ENCODE measurements around the gene WDR37.
"Not testable (repeated sequence)": the region's sequence is repeated elsewhere in the genome, so short reads cannot be mapped to it uniquely, and the experiment has no call there.

Gene WDR37

GRCh38 chr10:1153251-1153763, 97.1 kb downstream of the WDR37 start:
- DNase-seq (ENCODE audit: low spot score): no peak

DNA sequence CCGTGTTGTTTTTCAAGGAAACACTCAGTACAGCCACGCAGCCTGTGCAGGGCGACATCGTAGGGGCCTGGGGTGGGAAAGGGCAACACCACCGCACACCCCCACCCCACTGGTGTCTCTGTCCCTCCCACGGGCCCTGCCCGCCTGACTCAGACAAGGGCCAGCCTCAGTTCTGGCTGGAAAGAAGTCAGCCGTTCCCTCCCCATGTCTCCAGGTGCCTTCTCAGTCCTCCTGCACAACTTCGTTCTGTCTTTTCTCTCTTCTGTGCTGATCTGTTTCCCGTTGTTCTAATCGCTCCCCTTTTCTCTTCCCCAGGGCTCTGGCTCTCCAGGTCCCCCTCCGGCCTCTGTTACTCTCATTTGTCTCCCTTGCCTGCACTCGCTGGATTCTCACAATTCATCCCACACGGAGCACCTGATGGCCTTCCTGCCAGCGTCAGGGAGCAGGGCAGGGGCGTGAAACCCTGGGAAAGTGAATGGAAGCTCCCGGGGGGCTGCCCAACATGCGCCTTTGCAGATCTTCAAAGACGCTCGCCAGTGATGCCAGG, 97.7 kb downstream of the WDR37 start:
- no peak for DNase-seq (ENCODE audit: low spot score)

GRCh38 chr10:1154531-1155295, 98.5 kb downstream of the WDR37 start:
- no peak for DNase-seq (ENCODE audit: low spot score)

DNA sequence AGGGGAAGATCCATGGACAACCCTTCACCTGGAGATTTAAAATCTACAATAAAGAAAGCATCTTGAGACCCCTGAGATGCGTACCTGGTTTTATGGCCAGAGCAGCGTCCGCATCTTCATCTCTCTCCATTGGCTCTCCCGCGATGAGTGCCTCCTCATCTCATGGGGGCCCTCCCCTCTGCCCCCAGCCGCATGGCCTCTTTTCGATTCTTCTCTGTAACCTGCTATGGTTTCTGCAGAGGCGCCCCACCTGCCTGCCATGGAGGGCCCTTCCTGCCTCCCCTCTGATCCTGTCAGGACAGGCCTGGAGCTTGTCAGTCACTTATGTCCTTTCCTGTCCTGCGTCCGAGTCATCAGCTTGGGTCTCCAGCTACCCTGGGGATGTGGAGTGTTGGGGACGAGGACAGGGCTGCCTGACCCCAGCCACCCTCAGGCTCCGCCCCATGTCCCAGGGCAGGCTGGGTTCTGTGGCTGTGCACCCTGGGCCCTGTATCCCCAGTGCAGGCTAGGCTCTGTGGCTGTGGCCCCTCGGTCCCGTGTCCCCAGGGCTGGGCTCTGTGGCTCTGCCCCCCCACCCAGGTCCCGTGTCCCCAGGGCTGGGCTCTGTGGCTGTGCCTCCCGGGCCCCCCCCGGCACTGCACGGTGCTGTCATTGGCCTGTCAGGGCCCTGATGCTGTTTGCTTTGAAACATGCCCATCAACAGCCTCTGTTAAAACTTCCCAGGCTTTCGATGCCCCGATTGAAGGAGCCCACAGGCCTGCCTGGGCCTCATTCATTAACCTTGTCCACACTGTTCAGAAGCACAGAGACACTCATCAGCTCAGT, 99.8 kb downstream of the WDR37 start:
- no peak for DNase-seq (ENCODE audit: low spot score)

DNA sequence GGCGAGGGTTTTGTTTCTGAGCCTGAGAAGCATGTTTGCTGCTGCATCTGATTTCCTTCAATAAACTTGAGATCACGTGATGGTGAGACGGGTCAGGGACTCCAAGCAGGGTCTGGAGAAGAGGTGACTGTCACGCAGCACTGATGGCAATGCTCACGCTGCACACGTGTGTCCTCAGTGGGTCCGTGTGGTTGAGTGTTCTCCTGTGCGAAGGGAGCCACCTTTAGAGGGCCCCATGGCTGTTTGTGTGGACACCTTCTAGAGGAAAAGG, 100.4 kb downstream of the WDR37 start:
- no peak for DNase-seq (ENCODE audit: low spot score)

GRCh38 chr10:1156921-1157614, 100.9 kb downstream of the WDR37 start:
- no peak for DNase-seq (ENCODE audit: low spot score)

- no peak for DNase-seq (ENCODE audit: low spot score)
These were observed 101.4 kb downstream of the WDR37 start for GRCh38 chr10:1157615-1157933.

- DNase-seq (ENCODE audit: low spot score): no peak
These were observed 101.9 kb downstream of the WDR37 start for GRCh38 chr10:1158066-1158465.

- not testable (repeated sequence) for DNase-seq (ENCODE audit: low spot score)
These were observed 102.4 kb downstream of the WDR37 start for GRCh38 chr10:1158536-1158935.

GRCh38 chr10:1159131-1160061, 103.2 kb downstream of the WDR37 start:
- no peak for DNase-seq (ENCODE audit: low spot score)

DNA sequence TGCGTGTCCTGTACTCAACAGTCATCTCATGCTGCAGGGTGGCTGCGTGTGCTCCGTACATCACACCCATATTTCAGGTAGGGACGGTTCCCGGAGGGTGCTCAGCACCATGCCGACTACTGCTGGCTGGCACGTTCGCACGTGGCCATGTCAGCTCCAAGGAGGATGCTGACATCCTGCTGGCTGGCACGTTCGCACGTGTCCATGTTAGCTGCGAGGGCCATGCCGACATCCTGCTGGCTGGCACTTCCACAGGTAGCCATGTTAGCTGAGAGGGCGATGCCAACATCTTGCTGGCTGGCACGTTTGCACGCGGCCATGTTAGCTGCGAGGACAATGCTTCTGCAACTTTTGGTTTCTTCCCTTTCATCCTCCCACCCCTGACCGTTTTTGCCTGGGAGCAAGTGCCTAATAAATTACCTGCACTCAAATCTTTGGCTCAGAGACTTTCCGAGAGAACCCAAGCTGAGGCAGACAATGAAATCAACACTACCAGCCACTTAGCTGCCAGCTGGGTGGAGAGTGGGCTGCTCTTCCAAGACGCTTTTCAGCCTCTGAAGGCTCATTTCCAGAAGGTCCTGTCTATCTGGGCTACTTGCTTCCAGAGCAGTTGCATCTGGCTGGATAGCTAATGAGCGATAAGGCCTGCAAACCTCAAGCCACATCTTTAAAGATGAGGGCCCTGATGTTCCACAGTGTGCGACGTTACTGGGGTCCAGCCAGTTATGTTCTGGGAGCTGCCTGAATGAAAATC, 104.6 kb downstream of the WDR37 start:
- no peak for DNase-seq (ENCODE audit: low spot score)

- DNase-seq (ENCODE audit: low spot score): not testable (repeated sequence)
These were observed 105.1 kb downstream of the WDR37 start for GRCh38 chr10:1161315-1161673.

DNA sequence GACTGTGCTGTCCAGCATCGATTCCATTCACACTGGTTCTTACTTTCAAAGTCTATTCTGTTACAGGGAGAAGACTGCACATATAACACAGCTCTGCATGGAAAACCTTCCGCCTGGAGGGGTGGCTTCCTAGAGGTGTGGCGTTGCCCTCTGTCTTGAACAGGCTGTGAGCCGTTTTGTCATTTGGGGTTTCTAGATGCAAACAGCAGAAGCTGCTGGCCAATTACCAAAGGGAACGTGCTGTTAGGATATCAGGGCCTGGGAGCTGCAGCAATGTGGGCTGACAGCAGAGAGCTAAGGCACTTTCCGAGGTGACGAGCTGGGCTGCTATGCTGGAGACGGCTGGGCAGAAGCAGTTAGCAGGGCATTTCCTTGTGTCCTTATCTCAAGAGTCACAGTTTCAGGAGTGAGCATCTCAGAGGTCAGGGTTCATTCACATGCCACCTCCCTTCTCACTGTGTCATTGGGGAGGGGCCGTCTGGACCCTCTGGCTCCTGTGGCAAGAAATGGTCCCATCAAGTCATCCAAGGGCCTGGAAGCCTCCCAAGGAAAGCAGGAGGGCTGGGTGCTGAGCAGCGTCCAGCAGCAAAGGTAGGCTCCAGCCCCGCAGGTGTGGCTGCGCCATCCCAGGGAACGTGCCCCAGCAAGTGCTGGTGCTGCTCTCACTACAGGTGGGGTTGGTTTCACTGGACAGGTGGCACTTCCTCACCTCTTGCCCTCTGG, 106.5 kb downstream of the WDR37 start:
- no peak for DNase-seq (ENCODE audit: low spot score)

DNA sequence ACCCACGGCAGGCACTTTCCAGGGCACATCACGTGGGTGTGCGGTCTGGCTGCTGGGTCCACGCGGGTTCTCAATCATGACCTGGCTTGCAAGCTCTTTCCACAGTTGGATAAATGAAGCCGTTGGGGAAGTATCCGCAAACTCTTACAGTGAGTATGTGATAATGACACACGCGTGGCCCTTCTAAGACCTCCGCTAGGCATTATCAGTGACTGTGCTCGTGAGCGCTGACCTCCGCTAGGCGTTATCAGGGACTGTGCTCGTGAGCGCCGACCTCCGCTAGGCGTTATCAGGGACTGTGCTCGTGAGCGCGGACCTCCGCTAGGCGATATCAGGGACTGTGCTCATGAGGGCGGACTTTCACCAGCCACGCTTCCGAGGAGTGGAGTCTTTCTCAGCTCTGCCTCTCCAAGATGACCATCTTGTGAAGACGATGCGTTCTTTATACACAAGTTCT, 107.0 kb downstream of the WDR37 start:
- DNase-seq (ENCODE audit: low spot score): no peak

DNA sequence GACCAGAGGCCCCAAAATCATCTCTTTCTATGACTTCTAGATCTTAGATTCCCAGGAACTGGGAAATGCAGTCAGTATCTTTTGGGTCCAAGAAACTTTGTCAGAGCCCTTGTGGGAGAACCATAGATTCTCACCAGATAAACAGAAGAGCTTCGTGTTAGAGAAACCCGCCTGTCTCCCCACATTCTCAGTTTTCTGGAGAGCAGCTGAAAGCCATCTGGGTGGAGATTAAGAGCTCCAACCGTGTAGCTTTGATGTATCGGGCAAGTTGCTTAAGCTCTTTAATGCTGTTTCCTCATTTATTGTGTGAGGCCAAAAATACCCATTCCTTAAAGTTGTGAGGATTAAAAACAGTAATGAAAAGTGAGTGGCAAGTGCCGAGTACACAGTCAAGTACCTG, 107.6 kb downstream of the WDR37 start:
- DNase-seq (ENCODE audit: low spot score): no peak

DNA sequence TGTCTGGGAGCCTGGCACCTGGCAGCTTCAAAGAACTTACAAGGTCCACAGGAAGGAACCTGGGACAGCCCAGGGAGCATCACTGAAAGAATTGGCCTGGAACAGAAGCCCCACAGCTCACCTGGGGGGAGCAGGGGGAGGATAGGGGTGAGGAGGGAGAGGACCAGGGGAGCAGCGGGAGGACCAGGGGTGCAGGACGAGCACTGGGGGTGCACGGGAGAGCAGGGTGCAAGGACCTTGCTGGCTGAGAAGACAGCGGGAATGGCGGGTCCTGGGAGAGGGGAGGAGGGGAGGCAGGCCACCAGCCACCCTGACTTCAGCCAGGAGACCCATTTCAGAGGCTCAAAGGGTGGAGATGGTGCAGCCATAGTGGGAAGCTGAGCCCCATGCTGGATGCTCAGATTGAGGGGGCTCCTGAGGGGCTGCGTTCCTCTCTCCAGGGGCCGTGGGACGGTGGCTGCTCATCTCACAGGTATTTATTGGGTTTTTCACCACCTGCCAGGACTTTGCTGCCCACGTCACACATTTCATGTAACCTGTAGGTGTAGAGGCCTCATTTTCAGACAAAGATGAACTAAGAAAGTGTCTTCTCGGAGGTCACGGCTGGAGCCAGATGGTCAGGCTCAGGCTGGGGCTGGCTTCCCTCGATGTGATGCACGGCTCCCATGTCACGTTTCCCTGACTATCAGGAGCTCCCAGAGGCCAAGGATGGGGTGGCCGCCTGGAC, 110.1 kb downstream of the WDR37 start:
- no peak for DNase-seq (ENCODE audit: low spot score)

- DNase-seq (ENCODE audit: low spot score): no peak
These were observed 110.7 kb downstream of the WDR37 start for GRCh38 chr10:1166828-1167275.

- DNase-seq (ENCODE audit: low spot score): no peak
These were observed 112.6 kb downstream of the WDR37 start for GRCh38 chr10:1168763-1169162.

- no peak for DNase-seq (ENCODE audit: low spot score)
These were observed 113.2 kb downstream of the WDR37 start for GRCh38 chr10:1169186-1169885.
